H1 (cell line): ENCODE results near the gene TAS2R38. TPM values are rescaled to one million over a fixed set of nuclear protein-coding genes. Genes with fewer than 3 reads are reported as not detected.
A peak's percentile ranks its signal among the peaks of the same experiment; 100 is the strongest.

Experiments
- CTCF ChIA-PET: fragments of 300-600 bp; sonication (Branson Sonifier 250); formaldehyde crosslinking; loops from one replicate; lab custom pipeline; 2021; ENCODE audit not compliant: partially characterized antibody; lab: Charles Lee
- POLR2A ChIA-PET: fragments of 300-600 bp; sonication (Branson Sonifier 250); formaldehyde crosslinking; loops from one replicate; lab custom pipeline; 2021; ENCODE audit warnings: inconsistent platforms; ENCODE audit not compliant: partially characterized antibody; lab: Charles Lee
- DNase-seq, 2 experiments: peaks; one replicate each; pipeline versions ENCODE4 v3.0.0 to v3.0.0-alpha.2; 2010 to 2022; ENCODE audit warnings: low spot score in 2 of 2, low read depth in 1 of 2, mixed read lengths in 1 of 2
- FAIRE-seq: peaks from 2 replicates; lab custom pipeline; 2011; peaks lifted over from hg19 to GRCh38; lab: Jason Lieb, UNC
- H2AFZ ChIP-seq: 2 replicates; pipeline ENCODE4 v1.8.1; 2012; ENCODE audit warnings: low read length, inconsistent platforms
- H2AK5ac ChIP-seq: 2 replicates; pipeline ENCODE4 v1.6.1; 2013; ENCODE audit warnings: low read depth, low read length
- H2BK120ac ChIP-seq: replicated peaks from 2 replicates; pipeline ENCODE3; 2013; ENCODE audit warnings: low read depth, low read length, inconsistent platforms
- H2BK12ac ChIP-seq: 2 replicates; pipeline ENCODE4 v1.6.1; 2013; ENCODE audit warnings: low read depth, low read length
- H2BK15ac ChIP-seq: 2 replicates; pipeline ENCODE4 v1.6.1; 2013; ENCODE audit warnings: low read length
- H2BK20ac ChIP-seq: 2 replicates; pipeline ENCODE4 v1.6.1; 2013; ENCODE audit warnings: low read length
- H2BK5ac ChIP-seq: 2 replicates; pipeline ENCODE4 v1.6.1; 2013; ENCODE audit warnings: low read depth, low read length
- H3K14ac ChIP-seq: 2 replicates; pipeline ENCODE4 v1.6.1; 2013; ENCODE audit warnings: inconsistent platforms; ENCODE audit not compliant: insufficient read length
- H3K18ac ChIP-seq: 2 replicates; pipeline ENCODE4 v1.6.1; 2013; ENCODE audit warnings: low read length; ENCODE audit errors: extremely low read depth
- H3K23ac ChIP-seq: 2 replicates; pipeline ENCODE4 v1.6.1; 2013; ENCODE audit warnings: inconsistent platforms; ENCODE audit not compliant: insufficient read length
- H3K23me2 ChIP-seq: 2 replicates; pipeline ENCODE4 v1.6.1; 2013; ENCODE audit warnings: low read depth, low read length
- H3K27ac ChIP-seq: 2 replicates; pipeline ENCODE4 v1.6.1; 2011; ENCODE audit warnings: low read depth, low read length, inconsistent platforms
- H3K27me3 ChIP-seq, 4 experiments: replicated peaks in 1 of 4; 1 replicate in 1 of 4; 2 replicates in 3 of 4; pipeline versions ENCODE4 v1.6.1 to v1.8.1; 2011 to 2013; ENCODE audit warnings: low read length in 3 of 4, mild to moderate bottlenecking in 3 of 4, inconsistent platforms in 2 of 4, mixed read lengths in 2 of 4, moderate library complexity in 1 of 4; ENCODE audit not compliant: control insufficient read depth in 3 of 4, insufficient read depth in 3 of 4; ENCODE audit errors: extremely low read depth in 1 of 4
- H3K36me3 ChIP-seq, 4 experiments: 2 replicates each; pipeline versions ENCODE4 v1.6.1 to v1.8.1; 2011 to 2013; ENCODE audit warnings: mild to moderate bottlenecking in 4 of 4, low read length in 3 of 4, moderate library complexity in 2 of 4, control low read depth in 1 of 4, inconsistent platforms in 1 of 4; ENCODE audit not compliant: insufficient read depth in 4 of 4, control insufficient read depth in 2 of 4
- H3K4ac ChIP-seq: replicated peaks from 2 replicates; pipeline ENCODE3; 2013; ENCODE audit warnings: low read length, low read depth, mixed read lengths, inconsistent platforms; ENCODE audit not compliant: insufficient read length
- H3K4me1 ChIP-seq, 4 experiments: replicated peaks in 1 of 4; 1 replicate in 1 of 4; 2 replicates in 3 of 4; pipeline versions ENCODE4 v1.6.1 to v1.8.1; 2011 to 2013; ENCODE audit warnings: low read length in 3 of 4, inconsistent platforms in 2 of 4, mixed read lengths in 1 of 4; ENCODE audit not compliant: insufficient read depth in 4 of 4, control insufficient read depth in 3 of 4
- H3K4me2 ChIP-seq, 2 experiments: 2 replicates each; pipeline versions ENCODE4 v1.6.1 to v1.8.1; 2011 to 2013; ENCODE audit warnings: low read depth in 2 of 2, low read length in 2 of 2, control low read depth in 1 of 2, inconsistent platforms in 1 of 2, mild to moderate bottlenecking in 1 of 2; ENCODE audit not compliant: insufficient read depth in 1 of 2
- H3K4me3 ChIP-seq, 4 experiments: fragments of 200-600, 300-600 bp in 1 of 4; sonication (generic), shearing (Covaris generic), sonication (Bioruptor Twin) in 1 of 4; 2 replicates each; pipeline versions ENCODE4 v1.5.1 to v1.8.1; 2011 to 2016; ENCODE audit warnings: low read length in 4 of 4, low read depth in 3 of 4, control low read depth in 2 of 4, inconsistent platforms in 2 of 4, mild to moderate bottlenecking in 2 of 4, mixed read lengths in 1 of 4, moderate library complexity in 1 of 4; ENCODE audit not compliant: insufficient read depth in 2 of 4; ENCODE audit errors: extremely low read depth in 1 of 4
- H3K56ac ChIP-seq: replicated peaks from 2 replicates; pipeline ENCODE3; 2013; ENCODE audit warnings: low read depth, mild to moderate bottlenecking, mixed read lengths, low read length, inconsistent platforms; ENCODE audit not compliant: insufficient read length
- H3K79me1 ChIP-seq: 2 replicates; pipeline ENCODE4 v1.6.1; 2013; ENCODE audit warnings: low read depth, low read length, control low read depth
- H3K79me2 ChIP-seq, 2 experiments: 2 replicates each; pipeline versions ENCODE4 v1.6.1 to v1.8.1; 2012 to 2013; ENCODE audit warnings: low read length in 2 of 2, mild to moderate bottlenecking in 2 of 2, inconsistent platforms in 1 of 2; ENCODE audit not compliant: insufficient read depth in 2 of 2, control insufficient read depth in 1 of 2
- H3K9ac ChIP-seq, 4 experiments: replicated peaks in 1 of 4; 1 replicate in 1 of 4; 2 replicates in 3 of 4; pipeline versions ENCODE4 v1.6.1 to v1.8.1; 2011 to 2013; ENCODE audit warnings: low read depth in 3 of 4, low read length in 3 of 4, control low read depth in 2 of 4, mild to moderate bottlenecking in 2 of 4, moderate library complexity in 2 of 4, inconsistent platforms in 1 of 4; ENCODE audit errors: extremely low read depth in 1 of 4
- H3K9me3 ChIP-seq, 2 experiments: 2 replicates each; pipeline versions ENCODE4 v1.6.1 to v1.8.1; 2012 to 2013; ENCODE audit warnings: mild to moderate bottlenecking in 2 of 2, moderate library complexity in 2 of 2, control low read depth in 1 of 2, inconsistent platforms in 1 of 2, low read depth in 1 of 2, low read length in 1 of 2, mixed read lengths in 1 of 2; ENCODE audit not compliant: insufficient read depth in 2 of 2
- H4K20me1 ChIP-seq, 2 experiments: replicated peaks in 1 of 2; 2 replicates each; pipeline versions ENCODE3 to v1.8.1; 2011 to 2013; ENCODE audit warnings: inconsistent platforms in 2 of 2, low read length in 2 of 2, mild to moderate bottlenecking in 1 of 2; ENCODE audit not compliant: insufficient read depth in 2 of 2, control insufficient read depth in 1 of 2
- H4K5ac ChIP-seq: 2 replicates; pipeline ENCODE4 v1.6.1; 2013; ENCODE audit warnings: low read length, low read depth, mixed read lengths, inconsistent platforms; ENCODE audit not compliant: insufficient read length
- H4K8ac ChIP-seq: 2 replicates; pipeline ENCODE4 v1.8.0; 2013; ENCODE audit warnings: mild to moderate bottlenecking, moderate library complexity, low read length, inconsistent platforms; ENCODE audit not compliant: insufficient read depth; ENCODE audit errors: extremely low read depth
- H4K91ac ChIP-seq: replicated peaks from 2 replicates; pipeline ENCODE3; 2013; ENCODE audit warnings: low read length, mixed read lengths, inconsistent platforms; ENCODE audit not compliant: insufficient read length
- CBX5 ChIP-seq: fragments of 300-800, 300-1000 bp; sonication (generic); IDR thresholded peaks from 2 replicates; pipeline ENCODE4 v1.7.1; 2016; ENCODE audit warnings: antibody characterized with exemption, low read length, low read depth
- CBX8 ChIP-seq: fragments of 300-800, 300-1000 bp; sonication (generic); IDR thresholded peaks from 2 replicates; pipeline ENCODE4 v1.7.1; 2016; ENCODE audit warnings: low read depth, low read length, borderline replicate concordance
- EGR1 ChIP-seq: IDR thresholded peaks from 2 replicates; pipeline ENCODE4 v1.6.1; 2011; ENCODE audit warnings: low read depth, low read length, borderline replicate concordance
- POLR2AphosphoS5 ChIP-seq: IDR thresholded peaks from 2 replicates; pipeline ENCODE4 v1.6.1; 2011; ENCODE audit warnings: low read depth, low read length
- SAP30 ChIP-seq: fragments of 300-600 bp; sonication (generic); IDR thresholded peaks from 2 replicates; pipeline ENCODE4 v1.7.1; 2012; ENCODE audit warnings: low read length, moderate library complexity, mild to moderate bottlenecking, inconsistent platforms; ENCODE audit not compliant: insufficient read depth, insufficient replicate concordance
- SIRT6 ChIP-seq: IDR thresholded peaks from one replicate; pipeline ENCODE4 v1.7.1; 2012; ENCODE audit warnings: low read length, inconsistent platforms
- WGBS, 2 experiments: shearing (Covaris generic) in 1 of 2; methylation state at CpG; one replicate each; pipeline versions ENCODE4 v1.1.6 to v1.1.7; 2013 to 2015; ENCODE audit warnings: low lambda C conversion rate in 2 of 2, mixed read lengths in 2 of 2, inconsistent platforms in 1 of 2, low coverage in 1 of 2, missing lambda C conversion rate in 1 of 2; ENCODE audit not compliant: insufficient replicate concordance in 2 of 2, insufficient coverage in 1 of 2, insufficient read length in 1 of 2; ENCODE audit errors: extremely low coverage in 1 of 2, missing lambda C conversion rate in 1 of 2; 5-methylcytosine and 5-hydroxymethylcytosine counted together
- polyA plus RNA-seq, 7 experiments: library from polyadenylated mRNA; depleted of rRNA in 3 of 7; stranded (reverse) in 5 of 7; unstranded in 2 of 7; fragments of >200 nt in 5 of 7; fragments of 200-250 nt in 2 of 7; gene quantifications; 1 replicate in 5 of 7; 2 replicates in 1 of 7; 4 replicates in 1 of 7; pipeline versions ENCODE4 v1.2.1 to v1.2.3, GENCODE V29; 2011 to 2013; ENCODE audit warnings: missing spikeins in 2 of 7, mixed read lengths in 2 of 7
- total RNA-seq: library from RNA; stranded (reverse); fragmentation: NEBNext Ultra II Directional; extraction: Animal tissue kit (Norgen Biotek cat#: 25700); gene quantifications from 2 replicates; pipeline ENCODE4 v1.2.1, GENCODE V29; 2021
- TF ChIP-seq, protein P1 (sequence below): IDR thresholded peaks from 2 replicates; pipeline ENCODE4 v1.6.1; 2012; ENCODE audit warnings: inconsistent platforms

Gene TAS2R38
- total and polyA plus RNA-seq, 2 of the 8 experiments (the other 6 are each of a cell fraction or from before 2014, with no cell fraction given), result 0.11 TPM; not detected in 1

DNA sequence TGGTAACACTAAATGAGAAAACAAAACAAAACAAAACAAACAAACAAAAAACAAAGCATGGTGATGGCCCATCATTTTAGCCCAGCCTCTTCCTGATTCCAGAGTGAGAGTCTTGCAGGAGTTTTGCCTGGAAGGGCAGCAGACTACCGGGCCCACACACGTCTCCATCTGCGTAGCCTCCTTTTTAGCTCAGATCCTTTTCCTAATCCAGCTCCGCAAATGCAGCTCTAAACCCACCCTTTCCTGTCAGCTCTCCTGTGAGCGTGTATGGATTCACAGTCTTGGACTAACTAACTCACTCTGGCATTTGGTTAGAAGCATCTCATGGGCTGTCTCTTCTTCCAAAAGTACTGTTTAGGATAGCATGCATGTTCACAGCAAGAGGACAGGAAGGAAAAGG, 43.4 kb downstream of the TAS2R38 start:
- H3K18ac ChIP-seq, result no peak overlapping the region
- no peaks in the 10 kb centered on the region for H3K79me2 ChIP-seq
- DNase-seq, result no peak
- H2AFZ ChIP-seq, result peak overlapping the region; percentile 91
- POLR2A ChIA-PET, result no interaction called here
- H4K91ac ChIP-seq, result no peak overlapping the region
- H4K5ac ChIP-seq, result no peak overlapping the region
- no peaks in the 10 kb centered on the region for H3K79me1 ChIP-seq
- no peak overlapping the region for H2BK15ac ChIP-seq
- WGBS, 2 experiments, result 91% methylated on average over 5 of the region's 5 CpGs; no CpG with 5 or more reads in 1 of the 2 experiments
- H2BK5ac ChIP-seq, result no peak overlapping the region
- H3K36me3 ChIP-seq, result no peaks in the 10 kb centered on the region
- H3K4me1 ChIP-seq, result peaks cover 0 to 3% (median 1%) of the 10 kb centered on the region in 4 experiments; a peak in 2 of 7 replicates
- no peak for FAIRE-seq
- no peak overlapping the region for H3K14ac ChIP-seq
- H3K27me3 ChIP-seq, result no peaks in the 10 kb centered on the region
- H3K4me3 ChIP-seq, result no peak overlapping the region
- H3K9ac ChIP-seq, result no peak overlapping the region
- TF ChIP-seq CBX8 (no peak), SAP30 (no peak), POLR2AphosphoS5 (no peak), EGR1 (no peak), SIRT6 (no peak), CBX5 (no peak)
- TF ChIP-seq, protein P1, sequence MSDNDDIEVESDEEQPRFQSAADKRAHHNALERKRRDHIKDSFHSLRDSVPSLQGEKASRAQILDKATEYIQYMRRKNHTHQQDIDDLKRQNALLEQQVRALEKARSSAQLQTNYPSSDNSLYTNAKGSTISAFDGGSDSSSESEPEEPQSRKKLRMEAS, result no peak
- no peak overlapping the region for H3K27ac ChIP-seq
- no peak overlapping the region for H2BK20ac ChIP-seq
- H3K4ac ChIP-seq, result no peak overlapping the region
- no peak overlapping the region for H2BK120ac ChIP-seq
- no peak overlapping the region for H2AK5ac ChIP-seq
- no peak overlapping the region for H3K4me2 ChIP-seq
- H3K56ac ChIP-seq, result no peak overlapping the region
- no peak overlapping the region for H3K23ac ChIP-seq
- H3K9me3 ChIP-seq, result no peaks in the 10 kb centered on the region
- H4K8ac ChIP-seq, result no peak overlapping the region
- H4K20me1 ChIP-seq, result no peaks in the 10 kb centered on the region
- CTCF ChIA-PET, result interaction anchor here (0.6 to 2.6 kb wide), 3 partner anchors 10 to 45 kb away, joined by 3 to 14 read pairs (median 4); no protein-coding TSS in a partner anchor
- H2BK12ac ChIP-seq, result no peak overlapping the region
- H3K23me2 ChIP-seq, result peaks cover 2% of the 10 kb centered on the region; the same call in 1 of the 2 replicates
